C4-2B (cell line): ENCODE data around the gene TCERG1L.

ENCODE experiments used
- H3K27ac ChIP-seq: fragments of 450-650 bp; 2 replicates; pipeline ENCODE4 v1.5.1; 2017
- ZFX ChIP-seq: fragments of 450-650 bp; IDR thresholded peaks from 2 replicates; pipeline ENCODE4 v1.6.1; 2017
- TF ChIP-seq, protein P1 (sequence below): fragments of 450-650 bp; conservative IDR thresholded peaks from 2 replicates; pipeline ENCODE4 v1.5.1; 2017; ENCODE audit warnings: mild to moderate bottlenecking

TCERG1L gene

DNA sequence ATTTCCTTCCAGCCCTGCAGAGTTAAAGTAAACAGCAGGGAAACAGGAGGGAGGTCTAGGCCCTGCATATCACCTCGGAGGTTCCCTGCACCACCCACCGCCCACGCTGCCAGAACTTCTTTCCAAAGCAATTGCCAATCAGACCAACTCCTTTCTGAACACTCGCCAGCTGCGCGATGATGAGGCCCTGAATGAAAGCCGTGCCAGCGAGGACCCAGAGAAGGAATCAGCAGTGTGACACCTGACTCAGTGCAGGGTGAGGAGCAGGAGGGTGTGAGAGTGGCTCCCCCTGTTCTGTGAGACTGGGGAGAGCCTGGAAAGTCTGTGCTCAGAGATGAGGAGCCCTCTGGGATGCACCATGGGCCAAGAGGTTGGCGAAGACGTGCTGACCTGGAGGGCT lies 3.3 kb upstream of the TCERG1L start:
- TF ChIP-seq, protein P1, sequence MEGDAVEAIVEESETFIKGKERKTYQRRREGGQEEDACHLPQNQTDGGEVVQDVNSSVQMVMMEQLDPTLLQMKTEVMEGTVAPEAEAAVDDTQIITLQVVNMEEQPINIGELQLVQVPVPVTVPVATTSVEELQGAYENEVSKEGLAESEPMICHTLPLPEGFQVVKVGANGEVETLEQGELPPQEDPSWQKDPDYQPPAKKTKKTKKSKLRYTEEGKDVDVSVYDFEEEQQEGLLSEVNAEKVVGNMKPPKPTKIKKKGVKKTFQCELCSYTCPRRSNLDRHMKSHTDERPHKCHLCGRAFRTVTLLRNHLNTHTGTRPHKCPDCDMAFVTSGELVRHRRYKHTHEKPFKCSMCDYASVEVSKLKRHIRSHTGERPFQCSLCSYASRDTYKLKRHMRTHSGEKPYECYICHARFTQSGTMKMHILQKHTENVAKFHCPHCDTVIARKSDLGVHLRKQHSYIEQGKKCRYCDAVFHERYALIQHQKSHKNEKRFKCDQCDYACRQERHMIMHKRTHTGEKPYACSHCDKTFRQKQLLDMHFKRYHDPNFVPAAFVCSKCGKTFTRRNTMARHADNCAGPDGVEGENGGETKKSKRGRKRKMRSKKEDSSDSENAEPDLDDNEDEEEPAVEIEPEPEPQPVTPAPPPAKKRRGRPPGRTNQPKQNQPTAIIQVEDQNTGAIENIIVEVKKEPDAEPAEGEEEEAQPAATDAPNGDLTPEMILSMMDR = no peak
- no peak for TF ChIP-seq ZFX

DNA sequence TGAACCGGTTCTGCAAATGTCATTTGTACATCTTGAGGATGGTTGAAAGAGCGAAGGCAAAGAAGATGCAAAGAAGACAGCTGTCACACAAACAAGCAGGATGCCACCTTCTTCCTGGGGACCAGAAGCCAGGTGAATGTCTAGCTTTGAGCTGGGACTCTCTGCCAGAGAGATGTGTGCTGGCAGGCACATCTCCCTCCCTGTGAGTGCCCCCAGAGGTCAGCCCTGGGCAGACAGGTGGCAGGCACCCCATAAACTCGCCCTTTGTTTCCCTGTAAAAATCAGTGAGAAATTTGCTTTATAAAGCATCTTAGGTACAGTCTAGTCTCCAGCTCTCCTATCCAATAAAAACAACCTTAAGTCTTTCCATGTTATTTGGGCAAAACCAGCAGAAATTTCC lies 2.6 kb upstream of the TCERG1L start:
- H3K27ac ChIP-seq = no peak overlapping the region
- TF ChIP-seq, protein P1 = no peak

More for the DNA sequence above, 3.3 kb upstream of the TCERG1L start:
- no peak overlapping the region for H3K27ac ChIP-seq

DNA sequence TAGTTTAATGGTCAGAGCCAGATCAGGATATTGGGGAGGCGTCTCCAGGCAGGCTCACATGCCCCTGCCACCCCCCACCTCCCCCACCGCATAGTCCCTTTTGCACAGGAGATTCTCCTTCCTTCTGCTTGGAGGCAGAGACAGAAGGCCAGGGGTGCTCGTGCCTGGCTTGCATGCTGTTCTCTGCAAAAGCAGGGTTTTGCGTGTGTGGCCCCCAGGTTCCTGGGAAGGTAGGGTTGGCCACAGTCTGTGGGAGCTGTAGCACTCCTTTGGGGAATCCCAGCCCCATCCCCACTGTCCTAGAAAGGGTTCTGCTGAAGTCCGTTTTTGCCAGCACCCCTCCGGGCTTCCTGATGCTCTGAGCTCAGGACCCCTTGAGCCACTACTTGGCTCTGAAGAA lies 1.9 kb upstream of the TCERG1L start:
- no peak for TF ChIP-seq ZFX
- TF ChIP-seq, protein P1 = no peak
- H3K27ac ChIP-seq = no peak overlapping the region

DNA sequence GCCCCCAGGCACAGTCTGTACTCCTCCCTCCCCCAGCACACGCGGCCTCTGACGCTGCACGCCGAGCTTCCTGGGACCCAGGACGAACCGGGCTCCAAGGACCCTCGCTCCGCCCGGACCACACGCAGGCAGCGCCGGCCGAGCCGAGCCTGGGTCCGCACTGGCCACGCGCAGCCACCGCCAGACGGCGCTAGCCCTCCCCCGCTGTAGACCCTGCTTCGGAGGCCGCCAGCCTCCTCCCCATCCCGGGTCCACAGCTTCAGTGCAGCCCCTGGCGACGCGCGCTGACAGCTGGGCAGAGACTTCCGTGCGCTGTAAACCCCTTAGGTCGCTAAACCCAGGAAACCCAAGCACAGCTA lies 936 bp upstream of the TCERG1L start:
- H3K27ac ChIP-seq = peak overlapping the region; percentile 70
- TF ChIP-seq, protein P1 = peak; percentile 86
- TF ChIP-seq ZFX = no peak

DNA sequence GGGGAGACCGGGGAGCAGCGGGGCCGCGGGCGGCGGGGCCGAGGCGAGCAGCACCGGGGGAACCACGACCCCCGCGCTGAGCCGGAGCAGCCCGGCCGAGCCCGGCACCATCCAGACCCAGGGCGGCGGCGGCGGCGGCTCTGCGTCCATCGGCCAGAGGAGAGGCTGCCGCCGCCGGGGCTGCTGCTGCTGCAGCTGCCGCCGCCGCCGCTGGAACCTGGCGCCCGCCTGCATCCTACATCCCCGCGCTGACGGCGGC lies 190 bp downstream of the TCERG1L start:
- no peak for TF ChIP-seq ZFX
- TF ChIP-seq, protein P1 = no peak
- peak overlapping the region; percentile 70; the same call in 1 of the 2 replicates for H3K27ac ChIP-seq

DNA sequence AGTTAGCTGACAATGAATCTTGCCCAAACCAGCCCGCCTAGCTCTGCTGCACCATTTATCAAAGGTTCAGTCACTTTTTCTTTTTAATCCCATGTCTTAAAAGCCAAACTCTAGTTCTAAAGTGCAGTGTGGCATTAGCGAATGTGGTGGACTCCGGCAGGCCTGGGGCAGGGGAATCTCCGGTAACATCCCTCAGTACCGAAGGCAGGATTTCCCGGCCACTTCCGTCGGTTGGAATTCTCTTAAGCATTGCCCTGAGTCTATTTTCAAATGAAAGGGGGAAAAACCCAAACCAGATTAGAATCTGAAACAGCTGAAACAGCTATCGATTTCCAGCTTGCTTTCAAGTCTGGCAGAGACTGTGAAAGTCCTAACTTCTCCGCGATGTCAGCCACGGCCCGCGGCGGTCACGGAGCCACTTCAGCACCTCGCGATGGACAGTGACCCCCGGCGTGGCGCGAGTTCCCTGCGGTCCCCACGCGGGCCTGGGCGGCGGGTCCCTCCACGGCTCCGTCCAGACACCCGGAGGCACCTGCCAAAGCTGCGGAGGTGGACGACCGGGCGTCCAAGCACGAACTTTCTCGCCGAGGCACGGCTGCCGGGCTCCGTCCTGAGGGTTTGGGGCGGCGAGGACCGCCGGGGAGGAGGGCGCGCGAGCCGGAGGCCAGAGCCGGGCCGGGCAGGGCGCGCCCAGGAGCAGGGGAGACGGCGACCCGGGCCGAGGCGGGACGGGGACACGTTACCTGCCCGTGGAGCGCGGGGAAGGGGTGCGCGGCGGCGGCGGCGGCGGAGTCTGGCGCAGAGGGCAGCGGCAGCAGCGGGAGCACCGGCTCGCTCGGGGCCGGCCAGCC lies 745 bp downstream of the TCERG1L start:
- H3K27ac ChIP-seq = peak overlapping the region; percentile 70; the same call in 1 of the 2 replicates
- TF ChIP-seq, protein P1 = no peak
- no peak for TF ChIP-seq ZFX

DNA sequence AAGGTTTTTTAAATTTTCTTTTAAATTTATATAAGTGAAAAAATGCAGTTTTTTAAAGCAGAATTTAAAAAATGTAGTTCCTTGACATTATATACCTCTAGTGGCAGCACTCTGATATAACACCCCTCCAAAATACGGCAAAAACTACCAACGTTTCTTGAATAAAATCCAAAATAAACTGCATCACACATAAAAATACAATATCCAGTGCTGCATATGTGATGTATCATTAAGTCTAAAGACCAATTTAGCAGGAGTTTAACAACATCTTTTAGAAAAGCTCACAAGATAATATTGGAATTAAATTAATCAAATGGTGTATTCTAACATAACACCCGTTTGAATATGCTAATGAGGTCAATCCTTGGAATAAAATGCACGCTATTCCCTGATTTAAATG lies 1.4 kb downstream of the TCERG1L start:
- H3K27ac ChIP-seq = no peak overlapping the region
- TF ChIP-seq, protein P1 = peak; percentile 72
- TF ChIP-seq ZFX = no peak
